HAP-1 (cell line): ENCODE results near the gene SPSB2.

Experiments used
- DNase-seq, 2 experiments: peaks; one replicate each; pipeline ENCODE4 v3.0.0-alpha.2; 2016 to 2020; ENCODE audit warnings: low spot score in 2 of 2
- H3K27me3 ChIP-seq: fragments of 250-450 bp; sonication (Bioruptor Pico); 2 replicates; pipeline ENCODE4 v1.5.1; 2020; ENCODE audit warnings: low read depth, mild to moderate bottlenecking, moderate library complexity
- H3K36me3 ChIP-seq: fragments of 250-450 bp; sonication (Bioruptor Pico); replicated peaks from 2 replicates; pipeline ENCODE4 v1.5.1; 2020; ENCODE audit warnings: mild to moderate bottlenecking
- H3K4me1 ChIP-seq: fragments of 250-450 bp; sonication (Bioruptor Pico); 2 replicates; pipeline ENCODE4 v1.5.1; 2020; ENCODE audit warnings: mild to moderate bottlenecking
- H3K4me3 ChIP-seq: fragments of 250-450 bp; sonication (Bioruptor Pico); 2 replicates; pipeline ENCODE4 v1.5.1; 2020; ENCODE audit warnings: mild to moderate bottlenecking, moderate library complexity
- H3K9me3 ChIP-seq: fragments of 250-450 bp; sonication (Bioruptor Pico); 2 replicates; pipeline ENCODE4 v1.5.1; 2020; ENCODE audit warnings: mild to moderate bottlenecking, moderate library complexity
- in situ Hi-C: fragments of 300-500 bp; cut with MboI; formaldehyde crosslinking; loops from 3 replicates; pipeline ENCODE4 v1.14.3; 2020; ENCODE audit warnings: low sequenced_read_pairs, inconsistent platforms, mixed read lengths

Gene SPSB2

DNA sequence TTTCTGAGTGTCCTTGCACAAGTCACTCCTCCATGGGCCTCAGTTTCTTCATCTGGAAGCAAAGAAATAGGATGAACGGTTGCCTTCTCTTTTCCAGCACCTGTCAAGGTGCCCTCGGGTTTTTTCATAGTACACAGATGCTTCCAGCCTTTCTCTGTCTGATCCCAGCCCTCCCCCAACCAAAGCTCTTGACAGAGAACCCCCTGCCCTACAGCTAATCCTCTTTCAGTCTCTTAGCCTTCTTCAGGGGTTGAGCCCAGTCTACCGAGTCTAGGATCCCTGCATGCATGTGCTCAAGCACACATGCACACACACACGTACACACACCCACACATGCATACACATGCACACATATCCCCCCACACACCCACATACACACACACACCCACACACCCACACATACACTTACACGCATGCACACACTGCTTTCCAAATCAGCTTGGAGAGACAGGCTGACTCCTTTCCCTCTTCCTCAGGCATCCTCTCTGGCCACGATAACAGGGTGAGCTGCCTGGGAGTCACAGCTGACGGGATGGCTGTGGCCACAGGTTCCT, 26.7 kb downstream of the SPSB2 start:
- no peaks in the 10 kb centered on the region for H3K9me3 ChIP-seq
- H3K4me3 ChIP-seq = no peak overlapping the region
- no peak for DNase-seq
- in situ Hi-C loops = no loop called here
- H3K36me3 ChIP-seq = peaks cover 94% of the 10 kb centered on the region
- H3K27me3 ChIP-seq = no peaks in the 10 kb centered on the region
- H3K4me1 ChIP-seq = peaks cover 9% of the 10 kb centered on the region; the same call in 1 of the 2 replicates

DNA sequence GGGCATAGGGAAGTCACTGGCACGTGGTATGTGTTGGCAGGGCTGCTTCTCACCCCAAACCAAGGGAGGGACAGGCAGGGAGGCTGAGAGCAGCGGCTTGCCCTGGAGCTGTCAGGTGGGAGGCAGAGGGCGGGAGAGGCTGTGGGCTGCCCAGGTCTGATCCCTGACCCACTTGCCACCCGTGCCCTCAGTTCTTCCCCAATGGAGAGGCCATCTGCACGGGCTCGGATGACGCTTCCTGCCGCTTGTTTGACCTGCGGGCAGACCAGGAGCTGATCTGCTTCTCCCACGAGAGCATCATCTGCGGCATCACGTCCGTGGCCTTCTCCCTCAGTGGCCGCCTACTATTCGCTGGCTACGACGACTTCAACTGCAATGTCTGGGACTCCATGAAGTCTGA, 27.7 kb downstream of the SPSB2 start:
- peaks cover 6% of the 10 kb centered on the region; the same call in 1 of the 2 replicates for H3K4me1 ChIP-seq
- in situ Hi-C loops = no loop called here
- no peaks in the 10 kb centered on the region for H3K27me3 ChIP-seq
- H3K4me3 ChIP-seq = no peak overlapping the region
- no peaks in the 10 kb centered on the region for H3K9me3 ChIP-seq
- no peak for DNase-seq
- peaks cover 94% of the 10 kb centered on the region for H3K36me3 ChIP-seq

DNA sequence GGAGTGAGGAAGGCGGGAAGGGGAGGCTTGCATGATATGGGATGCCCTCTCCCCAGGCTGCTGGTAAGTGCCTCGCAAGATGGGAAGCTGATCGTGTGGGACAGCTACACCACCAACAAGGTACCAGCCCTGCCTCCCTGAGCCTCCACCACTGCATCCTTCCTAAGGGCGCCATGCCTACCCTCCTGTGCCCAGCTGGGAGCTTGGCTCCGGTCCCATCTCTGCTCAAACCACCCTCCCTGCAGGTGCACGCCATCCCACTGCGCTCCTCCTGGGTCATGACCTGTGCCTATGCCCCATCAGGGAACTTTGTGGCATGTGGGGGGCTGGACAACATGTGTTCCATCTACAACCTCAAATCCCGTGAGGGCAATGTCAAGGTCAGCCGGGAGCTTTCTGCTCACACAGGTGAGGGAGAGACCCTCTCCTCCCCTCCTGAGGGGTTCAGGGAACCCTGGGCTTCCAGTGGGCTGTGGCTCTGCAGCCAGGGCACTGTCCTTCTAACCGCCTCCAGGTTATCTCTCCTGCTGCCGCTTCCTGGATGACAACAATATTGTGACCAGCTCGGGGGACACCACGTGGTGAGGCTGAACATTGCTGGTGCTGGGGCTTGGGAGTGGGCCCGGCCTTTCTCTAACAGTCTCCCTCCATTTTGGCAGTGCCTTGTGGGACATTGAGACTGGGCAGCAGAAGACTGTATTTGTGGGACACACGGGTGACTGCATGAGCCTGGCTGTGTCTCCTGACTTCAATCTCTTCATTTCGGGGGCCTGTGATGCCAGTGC, 29.8 kb downstream of the SPSB2 start:
- H3K4me3 ChIP-seq = no peak overlapping the region
- no peaks in the 10 kb centered on the region for H3K27me3 ChIP-seq
- H3K4me1 ChIP-seq = no peaks in the 10 kb centered on the region
- peaks cover 94% of the 10 kb centered on the region for H3K36me3 ChIP-seq
- peak in 1 of 2 experiments; percentile 52 for DNase-seq
- no peaks in the 10 kb centered on the region for H3K9me3 ChIP-seq
- in situ Hi-C loops = no loop called here

DNA sequence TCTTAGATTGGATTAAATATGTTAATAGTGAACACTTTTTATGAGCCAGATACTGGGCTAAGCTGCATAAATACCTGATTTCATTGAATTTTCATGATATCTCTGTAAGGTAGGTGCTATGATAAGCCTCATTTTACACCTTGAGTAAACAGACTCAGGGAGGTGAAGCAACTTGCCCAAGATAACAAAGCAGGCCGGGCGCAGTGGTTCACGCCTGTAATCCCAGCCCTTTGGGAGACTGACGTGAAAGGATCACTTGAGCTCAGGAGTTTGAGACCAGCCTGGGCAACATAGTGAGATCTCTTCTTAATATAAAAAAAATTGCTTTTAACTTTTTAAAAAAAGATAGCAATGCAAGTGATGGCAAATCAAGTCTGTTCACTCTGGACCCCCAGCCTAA, 31.0 kb downstream of the SPSB2 start:
- H3K9me3 ChIP-seq = no peaks in the 10 kb centered on the region
- H3K27me3 ChIP-seq = no peaks in the 10 kb centered on the region
- no peak overlapping the region for H3K4me3 ChIP-seq
- H3K4me1 ChIP-seq = no peaks in the 10 kb centered on the region
- no peak for DNase-seq
- in situ Hi-C loops = no loop called here
- peaks cover 94% of the 10 kb centered on the region for H3K36me3 ChIP-seq

- no peak for DNase-seq
- Histone ChIP-seq H3K4me1 (no peaks in the 10 kb centered on the region), H3K9me3 (no peaks in the 10 kb centered on the region), H3K27me3 (no peaks in the 10 kb centered on the region), H3K36me3 (peaks cover 94% of the 10 kb centered on the region), H3K4me3 (no peak within 1 kb of the TSS)
- in situ Hi-C loops = no loop called here
Observed at GRCh38 chr12:6840761-6841515, 32.2 kb downstream of the SPSB2 start, which contains the start of gene GNB3. GNB3 (plus strand) TSS chr12:6840925; CDS start chr12:6841288, 363 bp downstream.

DNA sequence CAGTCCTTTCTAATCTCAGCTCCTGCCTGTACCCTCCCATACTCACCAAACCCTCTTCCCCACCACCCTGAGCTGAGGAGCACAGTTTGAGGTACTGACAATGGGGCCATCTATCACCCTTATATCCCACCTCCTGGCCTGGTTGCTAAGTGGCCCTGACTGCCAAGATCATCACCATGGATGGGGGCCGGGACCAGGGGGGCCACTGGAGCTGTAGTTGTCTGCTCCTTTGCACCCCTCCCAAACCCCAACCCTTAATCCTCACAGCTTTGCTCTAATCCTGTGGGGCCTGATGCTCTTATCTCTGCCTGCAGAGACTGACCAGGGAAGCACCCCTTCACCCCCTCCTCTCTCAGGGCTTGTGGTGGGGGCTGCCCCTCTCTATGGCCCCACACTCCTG, 32.8 kb downstream of the SPSB2 start:
- peaks cover 92% of the 10 kb centered on the region for H3K36me3 ChIP-seq
- in situ Hi-C loops = no loop called here
- no peak overlapping the region for H3K4me3 ChIP-seq
- no peaks in the 10 kb centered on the region for H3K4me1 ChIP-seq
- H3K27me3 ChIP-seq = no peaks in the 10 kb centered on the region
- H3K9me3 ChIP-seq = no peaks in the 10 kb centered on the region
- DNase-seq = no peak

DNA sequence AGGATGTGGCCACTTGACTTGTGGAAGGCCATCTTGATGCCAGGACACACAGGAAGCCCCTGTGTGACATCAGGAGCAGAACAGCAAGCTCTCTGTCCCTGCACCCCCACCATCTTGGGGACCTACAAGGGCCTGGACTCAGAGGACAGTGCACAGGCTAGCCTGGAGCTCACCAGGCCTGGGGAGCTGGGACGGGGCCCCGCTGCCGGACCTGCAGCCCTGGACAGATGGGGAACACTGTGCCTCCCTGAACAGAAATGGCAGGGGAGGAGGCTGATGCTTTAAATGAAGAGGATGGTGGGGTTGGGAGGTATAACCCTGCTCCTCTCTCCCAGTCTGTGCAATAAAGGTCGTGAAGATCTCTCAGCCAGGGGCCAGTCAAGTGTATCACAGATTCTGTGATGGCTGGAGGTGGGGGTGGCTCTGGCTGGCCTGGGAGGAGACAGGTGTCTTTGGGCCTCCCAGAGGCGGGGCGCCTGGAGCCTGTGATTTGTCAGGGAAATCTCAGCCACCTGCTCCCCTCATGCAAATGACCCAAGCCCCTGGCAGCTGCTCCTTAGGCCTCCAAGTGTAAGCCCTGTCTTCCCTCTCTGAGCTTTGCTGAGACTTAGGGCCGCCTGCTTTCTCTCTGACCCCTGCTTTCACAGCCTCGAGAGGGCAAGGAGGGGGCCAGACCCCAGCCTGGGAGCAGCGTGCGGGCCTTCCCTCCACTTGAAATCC, 33.5 kb downstream of the SPSB2 start:
- in situ Hi-C loops = no loop called here
- DNase-seq = no peak

DNA sequence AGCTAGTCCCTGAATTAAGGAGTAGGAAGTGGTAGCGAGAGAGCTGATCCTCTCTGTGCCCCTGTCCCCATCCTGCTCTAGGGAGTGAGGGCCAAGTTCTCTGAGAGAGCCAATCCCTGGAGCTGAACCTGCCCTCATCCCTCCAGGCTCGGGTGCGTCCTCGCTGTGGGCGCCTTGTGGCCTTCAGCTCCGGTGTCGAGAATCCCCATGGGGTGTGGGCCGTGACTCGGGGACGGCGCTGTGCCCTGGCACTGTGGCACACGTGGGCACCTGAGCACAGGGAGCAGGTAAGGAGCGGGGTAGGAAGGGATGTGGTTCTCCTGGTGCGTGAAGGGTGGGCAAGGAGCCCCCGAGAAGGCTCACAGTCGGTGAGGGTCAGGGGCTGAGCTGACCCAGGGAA, 34.2 kb downstream of the SPSB2 start:
- Histone ChIP-seq H3K4me1 (no peaks in the 10 kb centered on the region), H3K4me3 (no peak overlapping the region), H3K36me3 (peaks cover 91% of the 10 kb centered on the region), H3K27me3 (no peaks in the 10 kb centered on the region), H3K9me3 (no peaks in the 10 kb centered on the region)
- no peak for DNase-seq
- in situ Hi-C loops = no loop called here

More for the DNA sequence above, 33.5 kb downstream of the SPSB2 start:
- no peaks in the 10 kb centered on the region for H3K27me3 ChIP-seq
- H3K9me3 ChIP-seq = no peaks in the 10 kb centered on the region
- H3K4me1 ChIP-seq = no peaks in the 10 kb centered on the region
- H3K36me3 ChIP-seq = peaks cover 90% of the 10 kb centered on the region
- H3K4me3 ChIP-seq = no peak overlapping the region

DNA sequence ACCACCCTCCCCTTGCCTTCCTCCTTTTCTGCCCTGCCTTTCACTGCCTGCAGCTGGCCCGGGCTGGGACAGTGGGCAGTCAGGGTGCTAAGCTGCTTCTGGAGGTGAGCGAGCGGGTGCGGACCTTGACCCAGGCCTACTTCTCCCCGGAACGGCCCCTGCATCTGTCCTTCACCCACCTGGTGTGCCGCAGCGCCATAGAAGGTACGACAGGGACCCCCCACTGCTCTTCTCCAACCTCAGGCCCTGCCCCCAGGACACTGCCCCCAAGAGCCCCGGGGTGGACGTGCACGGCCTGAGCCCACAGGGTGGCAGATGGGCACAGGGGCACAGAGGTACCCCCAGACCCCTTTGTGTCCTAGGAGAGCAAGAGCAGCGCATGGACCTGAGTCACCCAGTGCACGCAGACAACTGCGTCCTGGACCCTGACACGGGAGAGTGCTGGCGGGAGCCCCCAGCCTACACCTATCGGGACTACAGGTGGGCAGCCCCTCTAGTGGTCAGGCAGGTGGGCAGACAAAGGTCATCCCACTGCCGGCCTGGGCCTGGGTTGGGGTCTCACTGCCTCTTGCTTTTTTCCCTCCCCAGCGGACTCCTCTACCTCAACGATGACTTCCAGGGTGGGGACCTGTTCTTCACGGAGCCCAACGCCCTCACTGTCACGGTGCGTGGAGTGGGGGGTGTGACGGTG, 35.6 kb downstream of the SPSB2 start:
- no peak overlapping the region for H3K4me3 ChIP-seq
- in situ Hi-C loops = no loop called here
- DNase-seq = no peak
- H3K9me3 ChIP-seq = no peaks in the 10 kb centered on the region
- H3K36me3 ChIP-seq = peaks cover 89% of the 10 kb centered on the region
- H3K4me1 ChIP-seq = no peaks in the 10 kb centered on the region
- no peaks in the 10 kb centered on the region for H3K27me3 ChIP-seq

GRCh38 chr12:6836851-6837250, 36.3 kb downstream of the SPSB2 start:
- in situ Hi-C loops = no loop called here
- no peak for DNase-seq
- no peaks in the 10 kb centered on the region for H3K4me1 ChIP-seq
- H3K4me3 ChIP-seq = no peak overlapping the region
- H3K9me3 ChIP-seq = no peaks in the 10 kb centered on the region
- H3K36me3 ChIP-seq = peaks cover 87% of the 10 kb centered on the region
- no peaks in the 10 kb centered on the region for H3K27me3 ChIP-seq

DNA sequence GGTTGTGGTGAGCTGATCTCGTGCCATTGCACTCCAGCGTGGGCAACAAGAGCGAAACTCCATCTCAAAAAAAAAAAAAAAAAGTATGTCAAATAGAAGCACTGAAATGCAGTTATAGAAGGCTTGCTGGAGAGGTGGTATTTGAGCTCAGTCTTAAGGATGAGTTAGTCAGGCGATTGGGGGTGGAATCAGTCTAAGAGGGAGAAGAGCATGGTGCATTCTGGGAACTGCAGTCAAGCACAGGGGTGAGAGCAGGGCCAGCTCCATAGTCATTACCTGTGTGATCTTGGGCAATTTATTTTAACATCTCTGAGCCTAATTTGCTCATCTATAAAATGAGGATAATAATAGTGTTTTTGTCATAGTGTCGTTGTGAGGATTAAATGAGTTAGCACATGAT, 38.2 kb downstream of the SPSB2 start:
- Histone ChIP-seq H3K27me3 (no peaks in the 10 kb centered on the region), H3K4me1 (peaks cover 3% of the 10 kb centered on the region), H3K36me3 (peaks cover 91% of the 10 kb centered on the region), H3K9me3 (no peaks in the 10 kb centered on the region), H3K4me3 (no peak overlapping the region)
- in situ Hi-C loops = no loop called here
- DNase-seq = no peak

- no peak for DNase-seq
- H3K4me1 ChIP-seq = peaks cover 6% of the 10 kb centered on the region
- H3K27me3 ChIP-seq = no peaks in the 10 kb centered on the region
- H3K9me3 ChIP-seq = no peaks in the 10 kb centered on the region
- peaks cover 90% of the 10 kb centered on the region for H3K36me3 ChIP-seq
- no peak overlapping the region for H3K4me3 ChIP-seq
- in situ Hi-C loops = no loop called here
Observed at GRCh38 chr12:6834254-6834653, 38.8 kb downstream of the SPSB2 start.

DNA sequence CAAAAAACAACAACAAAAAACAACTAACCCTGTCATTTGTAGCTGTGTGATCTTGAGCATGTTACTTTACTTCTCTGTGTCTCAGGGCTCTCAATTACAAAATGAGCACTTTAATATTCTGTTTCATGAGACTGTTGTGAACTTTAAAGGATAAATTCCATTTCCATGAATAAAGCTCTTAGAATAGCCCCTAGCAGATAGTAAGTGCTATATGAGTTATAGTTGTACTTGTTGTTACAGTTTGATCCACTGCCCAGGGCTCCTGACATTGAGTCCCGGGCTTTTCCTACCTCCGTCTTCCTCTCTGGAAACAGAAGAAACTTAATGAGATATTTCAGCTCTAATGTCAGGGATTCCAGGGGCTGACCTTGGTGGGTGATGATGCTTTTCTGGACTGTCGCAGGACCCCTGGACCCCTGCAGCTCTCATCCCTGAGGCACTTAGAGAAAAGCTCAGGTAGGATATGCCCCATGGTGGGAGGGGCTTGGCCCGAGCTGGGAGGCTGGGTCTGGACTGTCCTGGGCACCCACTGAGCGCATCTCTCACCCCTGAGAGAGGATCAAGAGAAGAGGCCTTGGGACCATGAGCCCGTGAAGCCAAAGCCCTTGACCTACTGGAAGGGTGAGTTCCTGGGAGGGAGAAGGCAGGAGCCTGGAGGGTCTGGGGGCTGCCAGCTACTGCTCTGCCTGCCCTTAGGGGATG, 39.8 kb downstream of the SPSB2 start:
- no peak for DNase-seq
- Histone ChIP-seq H3K9me3 (no peaks in the 10 kb centered on the region), H3K4me3 (no peak overlapping the region), H3K27me3 (no peaks in the 10 kb centered on the region), H3K4me1 (peaks cover 6% of the 10 kb centered on the region), H3K36me3 (peaks cover 84% of the 10 kb centered on the region)
- in situ Hi-C loops = no loop called here
